Measurements from ENCODE around the gene SFI1. TPM values are rescaled to one million over a fixed set of nuclear protein-coding genes. Genes with fewer than 3 reads are reported as not detected.
"Not testable (repeated sequence)": the region's sequence is repeated elsewhere in the genome, so short reads cannot be mapped to it uniquely, and the experiment has no call there.

The SFI1 gene
- total and polyA plus RNA-seq, 2 of the 8 experiments (the other 6 are each of a cell fraction or from before 2014, with no cell fraction given): 10.4 to 30.1 TPM

- H3K27ac ChIP-seq (ENCODE audit: low read depth, low read length); H3K4me2 ChIP-seq (ENCODE audit: insufficient read depth in 1 of 2, low read depth in 2 of 2, low read length in 2 of 2); H4K5ac ChIP-seq (ENCODE audit: insufficient read length, low read depth, low read length); H2BK15ac ChIP-seq (ENCODE audit: low read length); H2BK5ac ChIP-seq (ENCODE audit: low read depth, low read length); H3K79me2 ChIP-seq (ENCODE audit: control insufficient read depth in 1 of 2, insufficient read depth in 2 of 2, low read length in 2 of 2); H3K27me3 ChIP-seq (replicated peaks in 1 of 4; ENCODE audit: control insufficient read depth in 3 of 4, extremely low read depth in 1 of 4, insufficient read depth in 3 of 4, low read length in 3 of 4); FAIRE-seq; H4K20me1 ChIP-seq (replicated peaks in 1 of 2; ENCODE audit: control insufficient read depth in 1 of 2, insufficient read depth in 2 of 2, low read length in 2 of 2); H3K23me2 ChIP-seq (ENCODE audit: low read depth, low read length); H3K9ac ChIP-seq (replicated peaks in 1 of 4; ENCODE audit: extremely low read depth in 1 of 4, low read depth in 3 of 4, low read length in 3 of 4); H3K9me3 ChIP-seq (ENCODE audit: insufficient read depth in 2 of 2, low read depth in 1 of 2, low read length in 1 of 2); H2BK120ac ChIP-seq (replicated peaks; ENCODE audit: low read depth, low read length); H3K56ac ChIP-seq (replicated peaks; ENCODE audit: insufficient read length, low read depth, low read length); H3K4me1 ChIP-seq (replicated peaks in 1 of 4; ENCODE audit: control insufficient read depth in 3 of 4, insufficient read depth in 4 of 4, low read length in 3 of 4); H3K4me3 ChIP-seq (ENCODE audit: extremely low read depth in 1 of 4, insufficient read depth in 2 of 4, low read depth in 3 of 4, low read length in 4 of 4); H3K23ac ChIP-seq (ENCODE audit: insufficient read length); H3K14ac ChIP-seq (ENCODE audit: insufficient read length); H2AFZ ChIP-seq (ENCODE audit: low read length); H2BK20ac ChIP-seq (ENCODE audit: low read length); H3K4ac ChIP-seq (replicated peaks; ENCODE audit: insufficient read length, low read depth, low read length); H3K18ac ChIP-seq (ENCODE audit: extremely low read depth, low read length); H4K91ac ChIP-seq (replicated peaks; ENCODE audit: insufficient read length, low read length); H3K79me1 ChIP-seq (ENCODE audit: low read depth, low read length); DNase-seq (ENCODE audit: low read depth in 1 of 2, low spot score in 2 of 2); H4K8ac ChIP-seq (ENCODE audit: extremely low read depth, insufficient read depth, low read length); H2BK12ac ChIP-seq (ENCODE audit: low read depth, low read length); H2AK5ac ChIP-seq (ENCODE audit: low read depth, low read length): not testable (repeated sequence)
- POLR2A ChIA-PET (ENCODE audit: partially characterized antibody): interaction anchor here (0.6 to 1.2 kb wide), 3 partner anchors 12 to 798 kb away, joined by 3 to 7 read pairs (median 3); no protein-coding TSS in a partner anchor
- peaks cover 0 to 28% (median 7%) of the 10 kb centered on the region in 4 experiments; a peak in 6 of 8 replicates for H3K36me3 ChIP-seq (ENCODE audit: control insufficient read depth in 2 of 4, insufficient read depth in 4 of 4, low read length in 3 of 4)
- 92% methylated on average over 8 of the region's 8 CpGs; no CpG with 5 or more reads in 1 of the 2 experiments for WGBS, 2 experiments (ENCODE audit: extremely low coverage in 1 of 2, insufficient coverage in 1 of 2, insufficient read length in 1 of 2, insufficient replicate concordance in 2 of 2, low coverage in 1 of 2, low lambda C conversion rate in 2 of 2, missing lambda C conversion rate in 1 of 2)
- CTCF ChIA-PET (ENCODE audit: partially characterized antibody): interaction anchor here (1.2 to 1.6 kb wide), 2 partner anchors 31 to 75 kb away, joined by 3 to 6 read pairs; no protein-coding TSS in a partner anchor
Observed at GRCh38 chr22:31482470-31482869, 13.9 kb upstream of the SFI1 start.

GRCh38 chr22:31486369-31486768 lies 10.0 kb upstream of the SFI1 start:
- H2BK15ac ChIP-seq (ENCODE audit: low read length); H3K4me2 ChIP-seq (ENCODE audit: insufficient read depth in 1 of 2, low read depth in 2 of 2, low read length in 2 of 2); H4K91ac ChIP-seq (replicated peaks; ENCODE audit: insufficient read length, low read length); H3K23ac ChIP-seq (ENCODE audit: insufficient read length); H4K5ac ChIP-seq (ENCODE audit: insufficient read length, low read depth, low read length); H4K20me1 ChIP-seq (replicated peaks in 1 of 2; ENCODE audit: control insufficient read depth in 1 of 2, insufficient read depth in 2 of 2, low read length in 2 of 2); H2AFZ ChIP-seq (ENCODE audit: low read length); H4K8ac ChIP-seq (ENCODE audit: extremely low read depth, insufficient read depth, low read length); H3K56ac ChIP-seq (replicated peaks; ENCODE audit: insufficient read length, low read depth, low read length); FAIRE-seq; H2BK12ac ChIP-seq (ENCODE audit: low read depth, low read length); H2AK5ac ChIP-seq (ENCODE audit: low read depth, low read length); H3K9me3 ChIP-seq (ENCODE audit: insufficient read depth in 2 of 2, low read depth in 1 of 2, low read length in 1 of 2); H3K18ac ChIP-seq (ENCODE audit: extremely low read depth, low read length); H3K27ac ChIP-seq (ENCODE audit: low read depth, low read length); H3K23me2 ChIP-seq (ENCODE audit: low read depth, low read length); H2BK20ac ChIP-seq (ENCODE audit: low read length); H3K79me1 ChIP-seq (ENCODE audit: low read depth, low read length); CTCF ChIA-PET (ENCODE audit: partially characterized antibody); H3K27me3 ChIP-seq (replicated peaks in 1 of 4; ENCODE audit: control insufficient read depth in 3 of 4, extremely low read depth in 1 of 4, insufficient read depth in 3 of 4, low read length in 3 of 4); H3K14ac ChIP-seq (ENCODE audit: insufficient read length); DNase-seq (ENCODE audit: low read depth in 1 of 2, low spot score in 2 of 2); H3K4me3 ChIP-seq (ENCODE audit: extremely low read depth in 1 of 4, insufficient read depth in 2 of 4, low read depth in 3 of 4, low read length in 4 of 4); H3K9ac ChIP-seq (replicated peaks in 1 of 4; ENCODE audit: extremely low read depth in 1 of 4, low read depth in 3 of 4, low read length in 3 of 4); H2BK120ac ChIP-seq (replicated peaks; ENCODE audit: low read depth, low read length); H2BK5ac ChIP-seq (ENCODE audit: low read depth, low read length); H3K4ac ChIP-seq (replicated peaks; ENCODE audit: insufficient read length, low read depth, low read length): not testable (repeated sequence)
- peaks cover 0 to 25% (median 7%) of the 10 kb centered on the region in 4 experiments; a peak in 6 of 8 replicates for H3K36me3 ChIP-seq (ENCODE audit: control insufficient read depth in 2 of 4, insufficient read depth in 4 of 4, low read length in 3 of 4)
- peaks cover 0 to 14% of the 10 kb centered on the region in 2 experiments; a peak in 1 of 4 replicates for H3K79me2 ChIP-seq (ENCODE audit: control insufficient read depth in 1 of 2, insufficient read depth in 2 of 2, low read length in 2 of 2)
- POLR2A ChIA-PET (ENCODE audit: partially characterized antibody): interaction anchor here (0.7 kb wide), 2 partner anchors 119 to 412 kb away, joined by 3 read pairs; no protein-coding TSS in a partner anchor
- WGBS, 2 experiments (ENCODE audit: extremely low coverage in 1 of 2, insufficient coverage in 1 of 2, insufficient read length in 1 of 2, insufficient replicate concordance in 2 of 2, low coverage in 1 of 2, low lambda C conversion rate in 2 of 2, missing lambda C conversion rate in 1 of 2): 97% methylated on average over 11 of the region's 11 CpGs; no CpG with 5 or more reads in 1 of the 2 experiments
- H3K4me1 ChIP-seq (replicated peaks in 1 of 4; ENCODE audit: control insufficient read depth in 3 of 4, insufficient read depth in 4 of 4, low read length in 3 of 4): peaks cover 0 to 11% (median 6%) of the 10 kb centered on the region in 4 experiments; a peak in 3 of 7 replicates
